DMS114 treated with DMSO at 0.1 percent for 48 hours (cell line): ENCODE results near the gene IGFL3.
"Not testable (repeated sequence)": the region's sequence is repeated elsewhere in the genome, so short reads cannot be mapped to it uniquely, and the experiment has no call there.

Source experiments
- DNase-seq: peaks from one replicate; lab custom pipeline; 2025; ENCODE audit not compliant: unreplicated experiment; lab: John Stamatoyannopoulos, UW

Gene IGFL3

DNA sequence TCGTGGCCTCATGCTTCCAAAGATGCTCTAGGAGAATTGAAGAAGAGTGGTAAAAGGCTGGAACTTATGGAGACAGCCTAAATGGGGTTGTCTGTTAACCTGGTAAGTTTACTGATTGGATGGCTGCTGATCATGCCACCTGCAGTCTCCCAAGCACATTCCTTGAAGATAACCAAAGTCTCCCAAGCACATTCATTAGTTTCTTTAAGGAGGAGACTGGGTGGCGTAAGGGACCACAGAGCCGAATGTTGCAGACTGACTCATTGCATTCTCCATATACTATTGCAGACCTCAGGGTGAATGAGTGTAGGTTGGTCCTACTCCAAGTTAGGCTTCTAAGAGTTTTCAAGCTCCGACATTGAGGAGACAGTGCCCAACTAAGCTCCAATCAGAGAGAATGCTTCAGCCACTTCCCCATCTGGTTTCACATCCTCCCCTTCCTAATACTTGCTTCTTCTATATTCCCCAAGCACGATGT, at the start of gene IGFL3:
Gene IGFL3 (minus strand): TSS at position 51 of the 478 bp plus-strand sequence. CDS start 39 bp downstream, at position 12.
- DNase-seq = no peak

DNA sequence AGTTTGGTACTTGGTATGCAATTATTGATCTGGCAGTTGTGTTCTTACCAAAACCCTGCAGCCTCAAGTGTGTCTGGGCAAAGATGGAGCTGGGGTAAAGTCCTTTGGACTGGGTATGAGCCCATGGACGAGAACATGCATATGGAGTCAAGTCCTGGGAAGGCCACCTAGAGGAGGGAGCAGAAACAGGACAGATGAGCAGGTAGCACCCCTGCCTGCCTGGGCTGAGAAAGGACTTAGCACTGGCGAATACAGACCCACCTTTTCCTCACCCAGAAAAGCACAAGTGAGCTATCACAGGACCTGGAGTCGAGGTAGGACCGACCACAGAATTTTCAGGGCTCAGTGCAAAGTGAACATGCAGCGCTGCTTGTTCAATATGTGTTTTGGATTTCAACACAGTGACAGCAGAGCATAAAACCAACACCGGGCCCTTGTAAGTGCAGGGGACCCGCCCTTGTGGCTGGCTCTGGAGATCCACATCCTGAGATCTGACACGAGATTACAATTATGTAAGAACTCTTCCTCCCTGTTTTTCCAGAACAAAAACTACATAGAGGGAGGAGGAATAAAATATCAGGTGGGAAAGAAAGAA, 49.5 kb upstream of the IGFL3 start:
- DNase-seq = no peak

DNA sequence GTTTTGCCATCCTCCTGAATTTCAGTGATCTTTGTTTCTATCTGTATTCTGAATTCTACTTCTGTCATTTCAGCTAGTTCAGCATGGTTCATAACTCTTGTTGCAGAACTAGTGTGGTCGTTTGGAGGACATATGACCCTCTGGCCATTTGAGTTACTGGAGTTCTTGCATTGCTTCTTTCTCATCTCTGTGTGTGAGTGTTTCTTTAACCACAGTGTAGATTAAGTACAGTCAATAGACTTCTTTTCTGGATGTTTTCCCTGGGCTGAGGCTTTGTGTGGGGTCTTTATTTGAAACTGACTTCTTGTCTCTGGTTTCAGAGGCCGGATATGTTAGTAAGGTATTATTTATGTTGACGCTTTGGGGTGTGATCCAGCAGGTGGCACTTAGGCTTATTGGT, 38.2 kb upstream of the IGFL3 start:
- DNase-seq = no peak

DNA sequence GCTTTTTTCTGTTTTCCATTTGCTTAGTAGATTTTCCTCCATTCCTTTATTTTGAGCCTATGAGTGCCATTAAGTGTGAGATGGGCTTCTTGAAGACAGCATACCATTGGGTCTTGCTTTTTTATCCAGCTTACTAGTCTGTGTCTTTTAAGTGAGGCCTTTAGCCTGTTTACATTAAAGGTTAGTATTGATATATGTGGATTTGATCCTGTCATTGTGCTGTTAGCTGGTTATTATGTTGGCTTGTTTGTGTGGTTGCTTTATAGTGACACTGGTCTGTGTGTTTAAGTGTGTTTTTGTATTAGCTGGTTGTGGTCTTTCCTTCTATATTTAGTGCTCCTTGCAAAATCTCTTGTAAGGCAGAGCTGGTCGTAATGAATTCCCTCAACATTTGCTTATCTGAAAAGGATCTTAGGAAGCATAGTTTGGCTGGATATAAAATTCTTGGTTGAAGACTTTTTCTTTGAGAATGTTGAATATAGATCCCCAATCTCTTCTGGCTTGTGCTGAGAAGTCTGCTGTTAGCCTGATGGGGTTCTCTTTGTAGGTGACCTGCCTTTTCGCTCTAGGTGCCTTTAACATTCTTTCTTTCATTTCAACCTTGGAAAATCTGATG, 37.3 kb upstream of the IGFL3 start:
- DNase-seq = not testable (repeated sequence)

GRCh38 chr19:46160233-46160775, 35.8 kb upstream of the IGFL3 start:
- DNase-seq = no peak

GRCh38 chr19:46159418-46160232, 35.1 kb upstream of the IGFL3 start:
- no peak for DNase-seq

DNA sequence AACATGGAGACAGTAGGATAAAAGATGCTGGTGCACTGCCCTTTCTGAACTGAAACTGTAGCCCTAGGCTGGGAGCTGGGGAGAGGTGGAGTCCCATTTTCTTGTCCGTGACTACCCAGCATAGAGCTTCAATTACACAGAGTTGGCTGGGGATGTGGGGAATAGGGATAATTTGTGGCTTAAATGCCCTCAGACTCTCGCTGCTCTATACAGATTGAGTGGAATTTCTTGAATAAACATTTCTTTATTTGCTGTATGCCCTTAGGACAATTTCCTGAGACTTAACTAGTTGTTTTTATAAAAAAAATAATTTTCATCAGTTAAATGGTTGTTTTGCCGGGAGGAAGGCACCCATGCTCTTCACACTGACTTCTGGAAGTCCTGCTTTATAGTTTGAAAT, 30.7 kb upstream of the IGFL3 start:
- DNase-seq = no peak

GRCh38 chr19:46150606-46151005, 26.1 kb upstream of the IGFL3 start:
- DNase-seq = no peak

DNA sequence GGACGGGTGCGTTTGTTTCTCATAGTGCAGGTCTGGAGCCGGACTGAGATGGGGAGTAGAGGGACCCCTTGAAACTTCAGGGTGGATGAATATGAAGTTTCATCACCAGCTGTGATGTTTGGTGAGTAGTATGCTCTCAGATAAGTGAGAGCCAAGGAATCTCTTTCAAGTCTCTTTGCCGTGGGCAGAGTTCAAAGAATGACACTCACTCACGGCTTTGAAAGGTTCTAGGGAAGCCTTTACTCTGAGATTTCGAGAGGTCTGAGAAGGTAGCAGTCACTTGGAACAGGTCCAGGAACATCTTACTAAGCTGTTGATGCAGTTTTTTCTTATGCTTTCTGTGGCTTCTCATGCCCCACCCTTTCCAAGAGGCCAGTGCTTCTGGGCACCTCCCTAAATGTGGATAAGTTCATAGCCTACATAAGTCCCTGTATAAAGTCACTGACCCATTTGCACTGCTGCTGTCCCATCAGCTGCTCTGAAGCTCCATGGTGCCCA, 23.4 kb upstream of the IGFL3 start, which contains the start of gene IGFL2:
Gene IGFL2 (plus strand): TSS at position 448 of the 498 bp plus-strand sequence. CDS start 41 bp downstream, at position 489.
- DNase-seq = no peak

DNA sequence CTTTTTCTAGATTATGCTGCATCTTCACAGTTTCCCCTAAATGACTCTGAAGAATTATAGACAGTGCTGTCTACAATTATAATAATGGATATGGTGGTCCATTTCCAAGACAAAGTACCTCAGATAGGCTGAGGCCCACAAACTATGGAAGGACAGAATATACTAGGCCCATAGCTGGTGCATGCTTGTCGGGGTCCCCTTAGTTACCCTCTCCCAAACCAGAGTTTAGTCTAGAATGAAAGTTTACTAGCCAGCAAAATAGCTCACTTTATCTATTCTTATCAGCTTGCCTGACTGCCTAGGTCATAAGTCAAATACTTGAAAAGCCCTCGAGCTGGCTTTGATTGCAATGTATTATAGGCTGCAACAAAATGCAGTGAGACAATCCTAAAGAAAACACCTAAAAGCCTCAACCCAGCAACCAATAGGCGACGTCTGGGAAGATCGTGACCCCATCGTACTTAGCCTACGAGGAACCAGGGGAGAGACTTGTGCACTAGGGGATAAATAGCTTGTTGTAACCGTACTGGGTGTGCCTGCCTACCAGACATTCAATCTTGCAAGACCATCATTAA, 22.8 kb upstream of the IGFL3 start:
- no peak for DNase-seq

- DNase-seq = no peak
These were observed 20.3 kb upstream of the IGFL3 start for GRCh38 chr19:46144756-46145155.

DNA sequence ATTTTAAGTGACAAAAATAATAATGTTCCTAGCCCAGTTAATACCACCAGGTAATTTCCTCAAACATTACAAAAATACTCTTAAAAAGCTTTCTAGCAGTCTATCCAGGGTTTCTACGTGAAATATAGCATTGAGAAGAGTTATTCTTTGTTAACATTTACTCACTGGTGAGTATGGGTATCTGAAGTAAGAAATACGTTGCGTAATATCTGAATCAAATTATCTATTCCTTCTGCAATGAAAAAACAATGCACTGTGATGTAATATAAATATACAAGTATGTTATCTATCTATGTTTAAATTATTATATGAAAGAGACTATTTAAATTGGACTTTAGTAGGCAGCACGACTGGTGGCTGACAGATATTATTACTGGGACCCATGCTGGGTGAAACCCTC, 17.8 kb upstream of the IGFL3 start:
- no peak for DNase-seq

- no peak for DNase-seq
These were observed 16.9 kb upstream of the IGFL3 start for GRCh38 chr19:46141421-46141820.

- DNase-seq = no peak
These were observed 13.5 kb upstream of the IGFL3 start for GRCh38 chr19:46137915-46138473.

GRCh38 chr19:46134527-46134926, 10.0 kb upstream of the IGFL3 start:
- no peak for DNase-seq

DNA sequence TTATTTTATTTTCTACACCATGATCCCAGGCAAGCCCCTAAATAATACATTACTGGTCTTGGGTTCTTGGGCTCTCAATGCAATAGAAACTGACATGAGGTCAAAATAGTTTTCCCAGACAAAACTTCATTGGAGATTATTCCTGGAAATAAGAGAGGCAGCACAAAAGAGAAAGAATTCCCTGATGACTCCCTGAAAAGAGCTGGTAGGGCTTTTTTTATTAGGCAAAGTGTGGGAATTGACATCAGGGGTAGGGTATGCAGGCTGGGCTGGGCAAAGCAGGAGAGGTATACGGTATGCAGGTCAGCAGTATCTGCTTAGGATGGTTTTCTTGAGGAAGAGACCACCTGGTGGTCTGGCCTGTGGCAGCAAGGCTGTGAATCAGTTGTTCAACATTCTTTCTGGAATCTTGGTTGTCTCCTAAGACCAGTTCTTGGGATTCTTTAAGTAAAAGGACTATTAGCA, 9.3 kb upstream of the IGFL3 start:
- no peak for DNase-seq

- no peak for DNase-seq
These were observed 8.7 kb upstream of the IGFL3 start for GRCh38 chr19:46133101-46133627.

DNA sequence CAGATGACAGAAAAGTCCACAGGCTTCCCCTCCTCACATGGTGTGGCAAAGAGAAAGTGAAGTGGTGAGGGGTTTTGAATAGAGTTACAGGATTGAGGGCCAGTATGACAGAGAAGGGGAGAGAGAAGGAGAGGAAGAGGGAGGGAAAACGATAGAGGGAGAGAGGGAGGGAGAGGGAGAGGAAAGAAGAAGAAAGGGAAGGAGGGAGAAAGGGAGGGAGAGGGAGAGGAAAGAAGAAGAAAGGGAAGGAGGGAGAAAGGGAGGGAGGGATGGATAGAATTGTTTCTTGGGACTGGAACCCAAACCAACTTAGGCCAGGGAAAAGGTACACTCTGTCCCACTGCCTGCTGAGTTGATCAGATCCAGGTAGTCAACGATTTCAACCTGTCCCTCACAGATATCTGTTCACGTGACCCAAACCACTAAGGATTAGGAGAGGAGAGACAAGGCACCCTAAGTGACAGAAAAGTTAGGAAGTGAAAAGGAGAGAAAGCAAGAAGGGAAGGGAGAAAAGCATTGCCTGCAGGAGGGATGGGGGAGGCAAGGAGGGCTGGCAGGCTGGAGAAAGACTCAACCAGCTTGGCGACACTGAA, 8.1 kb upstream of the IGFL3 start:
- no peak for DNase-seq

DNA sequence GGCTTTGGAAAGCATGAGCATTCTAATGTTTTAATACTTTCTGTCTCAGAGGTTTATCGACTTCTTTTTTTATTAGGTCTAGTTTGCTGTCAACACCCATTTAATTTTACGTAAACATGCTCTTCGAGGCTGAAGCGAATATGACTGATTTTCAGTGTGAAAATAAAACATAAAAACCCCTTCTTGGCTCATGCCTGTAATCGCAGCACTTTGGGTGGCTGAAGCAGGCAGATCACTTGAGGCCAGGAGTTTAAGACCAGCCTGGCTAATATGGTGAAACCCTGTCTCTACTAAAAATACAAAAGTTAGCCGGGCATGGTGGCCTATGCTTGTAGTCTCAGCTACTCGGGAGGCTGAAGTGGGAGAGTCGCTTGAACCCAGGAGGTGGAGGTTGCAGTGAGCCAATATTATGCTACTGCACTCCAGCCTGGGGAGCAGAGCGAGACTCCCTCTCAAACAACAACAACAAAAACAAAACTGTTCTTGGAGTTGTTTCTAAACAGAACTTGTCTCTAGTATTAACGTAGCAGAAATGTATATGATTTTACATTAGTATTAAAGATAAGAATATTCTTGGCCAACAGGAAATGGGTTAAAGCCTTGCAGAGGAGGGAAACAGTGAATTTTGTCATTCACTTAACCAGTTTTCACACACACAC, 7.1 kb upstream of the IGFL3 start:
- DNase-seq = no peak
